Stimulated activated naive CD4-positive, alpha-beta T cell treated with Interleukin-2 at 50 U/mL for 16 hours (primary cell): ENCODE results near the gene BCL6.
A peak's percentile ranks its signal among the peaks of the same experiment; 100 is the strongest.
"Not testable (repeated sequence)": the region's sequence is repeated elsewhere in the genome, so short reads cannot be mapped to it uniquely, and the experiment has no call there.

Source experiments
- DNase-seq: peaks from one replicate; lab custom pipeline; 2025; lab: John Stamatoyannopoulos, UW

The BCL6 gene

GRCh38 chr3:187714404-187714979, 30.8 kb downstream of the BCL6 start:
- peak; percentile 51 for DNase-seq

DNA sequence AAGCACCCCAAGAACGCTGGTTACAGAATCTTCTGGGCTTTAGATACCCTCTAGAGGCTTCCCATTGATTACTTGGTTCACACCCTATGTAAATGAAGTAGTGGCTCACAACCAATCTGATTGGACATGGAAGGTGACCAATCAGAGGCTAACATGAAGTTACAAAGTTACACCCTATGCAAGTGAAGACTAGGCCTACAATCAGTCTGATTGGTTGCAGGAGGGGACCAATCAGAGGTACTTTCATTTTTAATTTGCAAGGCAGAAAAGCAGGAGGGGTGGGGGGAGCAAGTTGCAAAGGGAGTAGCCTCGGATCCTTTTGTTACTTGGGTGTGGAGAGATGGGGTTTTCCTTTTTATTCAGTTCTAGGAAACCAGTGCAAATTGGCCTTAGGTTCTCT, 31.8 kb downstream of the BCL6 start:
- no peak for DNase-seq

DNA sequence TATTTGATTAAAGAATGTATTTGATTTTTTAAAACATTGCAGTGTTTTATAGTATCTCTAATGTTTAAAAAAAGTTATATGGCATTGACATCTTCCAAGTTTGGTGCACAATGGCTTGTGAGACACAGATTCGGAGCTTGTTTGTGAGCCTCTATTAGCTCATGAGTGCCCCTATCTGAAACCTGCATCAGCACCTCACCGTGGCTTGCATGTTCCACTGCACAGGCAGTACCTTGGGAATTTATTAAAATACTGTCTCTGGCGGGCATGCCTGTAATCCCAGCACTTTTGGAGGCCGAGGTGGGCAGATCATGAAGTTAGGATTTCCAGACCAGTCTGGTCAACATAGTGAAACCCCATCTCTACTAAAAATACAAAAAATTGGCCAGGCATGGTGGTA, 36.1 kb downstream of the BCL6 start:
- no peak for DNase-seq

DNA sequence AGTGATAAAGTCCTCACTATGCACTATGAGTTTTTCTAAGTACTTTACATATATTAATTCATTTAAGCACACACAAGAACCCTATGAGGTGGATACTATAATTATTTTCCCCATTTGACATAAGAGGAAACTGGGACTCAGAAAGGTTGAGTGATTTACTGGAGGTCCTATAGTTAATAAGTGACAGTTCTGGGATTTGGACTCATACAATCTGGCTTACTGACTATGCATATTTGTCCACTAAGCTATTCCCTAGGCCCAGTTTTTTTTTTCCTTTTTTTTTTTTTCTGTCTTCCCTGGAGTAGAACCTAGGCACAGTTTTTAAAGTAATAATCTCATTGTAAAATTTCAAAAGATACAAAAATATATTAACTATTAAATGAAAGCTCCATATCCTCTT, 36.6 kb downstream of the BCL6 start:
- DNase-seq, result no peak

- DNase-seq, result no peak
Measured at GRCh38 chr3:187706971-187707370, 38.3 kb downstream of the BCL6 start.

- no peak for DNase-seq
Measured at GRCh38 chr3:187705164-187705563, 40.1 kb downstream of the BCL6 start.

DNA sequence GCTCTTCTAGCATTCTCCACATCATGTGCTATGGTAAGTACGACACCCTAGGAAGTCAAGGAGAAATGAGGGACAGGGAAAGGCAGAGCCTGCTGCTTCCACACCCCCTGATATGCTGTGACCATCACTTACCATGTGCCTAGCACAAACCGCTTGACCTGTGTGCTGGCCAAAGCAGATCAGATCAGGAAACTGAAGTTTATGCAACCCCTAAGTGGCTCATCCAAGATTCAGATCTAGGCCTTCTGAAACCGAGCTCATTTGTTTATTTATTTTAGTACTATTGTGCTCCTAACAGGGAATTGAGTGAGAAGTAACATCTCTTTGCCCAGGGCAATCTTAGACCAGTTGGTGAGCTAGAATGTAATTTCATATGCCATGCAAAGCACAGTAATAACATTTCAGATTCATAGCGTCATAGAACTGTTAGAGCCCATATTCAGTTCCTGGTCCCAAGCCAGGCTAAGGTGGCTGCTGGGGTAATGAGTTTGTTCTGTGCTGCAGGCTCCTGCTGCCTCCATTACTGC, 42.7 kb downstream of the BCL6 start, which contains the start of gene RTP2:
RTP2 (minus strand) TSS at position 51 of the 527 bp plus-strand sequence. CDS start 429 bp downstream, outside the sequence.
- no peak for DNase-seq

DNA sequence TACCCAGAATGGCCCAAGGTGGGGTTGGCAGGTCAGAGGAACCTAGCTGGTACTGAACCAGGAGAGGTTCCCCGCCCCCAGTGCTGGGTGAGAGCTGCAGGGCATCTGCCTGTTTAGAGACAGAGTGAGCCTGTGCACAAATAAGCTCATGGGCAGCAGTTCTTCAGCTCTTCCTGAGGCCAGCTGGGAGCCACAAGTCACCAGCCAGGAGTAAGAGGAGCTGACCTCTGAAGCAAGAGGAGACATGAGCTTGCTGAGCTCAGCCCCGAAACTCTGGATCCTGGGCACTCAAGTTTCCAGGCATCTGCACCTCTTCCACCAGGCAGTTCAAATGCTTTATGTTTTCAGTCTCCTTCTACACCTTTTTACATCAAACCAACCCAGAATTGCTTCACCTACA, 45.0 kb downstream of the BCL6 start:
- no peak for DNase-seq

- DNase-seq, result no peak
Measured at GRCh38 chr3:187698499-187699399, 46.5 kb downstream of the BCL6 start.

- no peak for DNase-seq
Measured at GRCh38 chr3:187696021-187696420, 49.2 kb downstream of the BCL6 start.

DNA sequence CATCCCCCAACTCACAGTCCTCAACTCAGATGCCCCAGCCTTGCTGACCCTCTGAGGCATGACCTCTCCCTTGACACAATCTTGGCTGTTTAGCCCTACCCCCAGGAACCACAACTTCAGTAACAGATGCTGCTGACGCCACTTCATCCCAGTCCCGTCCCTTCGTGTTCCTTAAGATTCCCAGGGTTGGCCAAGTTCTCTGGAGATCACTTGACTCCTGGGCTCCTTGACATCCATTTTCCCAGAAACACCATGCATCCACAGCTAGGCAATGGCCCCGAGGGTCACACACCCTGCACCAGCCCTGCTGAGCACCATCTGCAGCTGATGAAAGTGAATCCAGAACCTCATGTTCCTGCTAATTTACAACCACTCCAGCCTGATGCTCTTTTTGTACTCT, 49.8 kb downstream of the BCL6 start:
- no peak for DNase-seq

GRCh38 chr3:187694801-187695200, 50.5 kb downstream of the BCL6 start:
- no peak for DNase-seq

- no peak for DNase-seq
Measured at GRCh38 chr3:187693431-187693830, 51.8 kb downstream of the BCL6 start.

DNA sequence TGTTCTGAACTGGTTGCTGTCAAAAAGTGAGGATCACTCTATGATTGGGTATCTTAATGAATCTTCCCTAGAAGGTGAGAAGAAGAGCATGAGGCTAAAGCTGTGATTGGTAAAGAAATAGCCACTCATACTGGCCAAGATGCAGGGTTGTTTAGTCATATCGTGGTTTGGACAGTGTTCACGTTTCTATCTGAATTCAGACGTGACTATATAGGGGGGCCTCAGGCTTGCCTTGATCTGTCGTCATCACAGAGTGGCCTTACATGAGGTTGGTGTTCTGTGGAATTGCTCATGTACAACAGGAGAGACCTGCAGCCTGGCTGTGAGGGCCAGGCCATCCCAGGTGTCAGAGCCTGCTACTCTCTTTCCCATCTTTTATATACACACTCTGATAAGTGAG, 55.3 kb downstream of the BCL6 start:
- DNase-seq, result no peak

GRCh38 chr3:187686621-187687273, 58.5 kb downstream of the BCL6 start:
- DNase-seq, result no peak

DNA sequence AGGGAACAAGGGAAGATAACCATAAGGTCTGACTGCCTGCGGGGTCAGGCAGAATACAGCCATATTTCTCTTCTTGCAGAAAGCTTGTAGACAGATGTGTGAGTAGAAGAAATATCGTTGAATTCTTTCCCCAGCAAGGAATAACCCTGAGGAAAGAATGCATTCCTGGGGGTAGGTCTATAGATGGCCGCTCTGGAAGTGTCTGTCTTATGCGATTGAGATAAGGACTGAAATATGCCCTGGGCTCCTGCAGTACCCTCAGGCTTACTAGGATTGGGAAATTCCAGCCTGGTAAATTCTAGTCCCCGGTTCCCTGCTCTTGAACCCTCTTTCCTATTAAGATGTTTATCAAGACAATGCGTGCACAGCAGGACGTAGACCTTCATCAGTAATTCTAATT, 59.3 kb downstream of the BCL6 start:
- no peak for DNase-seq

DNA sequence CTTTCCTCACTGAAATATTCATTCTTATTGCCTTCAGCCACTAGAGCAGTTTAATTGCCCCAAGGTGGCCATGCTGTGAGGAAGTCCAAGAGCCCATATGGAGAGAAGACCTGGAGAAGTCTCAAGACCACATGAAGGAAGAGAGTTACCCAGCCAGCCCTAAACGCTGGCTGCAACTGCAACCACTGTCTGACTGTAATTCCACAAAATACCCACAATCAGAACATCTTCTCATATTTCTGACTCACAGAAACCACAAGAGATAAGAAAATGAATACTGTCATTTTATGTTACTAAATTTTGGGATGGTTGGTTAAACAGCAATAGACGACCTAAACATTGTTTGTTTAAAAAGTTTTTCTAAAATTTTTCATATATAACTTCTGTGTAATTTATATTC, 60.4 kb downstream of the BCL6 start:
- no peak for DNase-seq

DNA sequence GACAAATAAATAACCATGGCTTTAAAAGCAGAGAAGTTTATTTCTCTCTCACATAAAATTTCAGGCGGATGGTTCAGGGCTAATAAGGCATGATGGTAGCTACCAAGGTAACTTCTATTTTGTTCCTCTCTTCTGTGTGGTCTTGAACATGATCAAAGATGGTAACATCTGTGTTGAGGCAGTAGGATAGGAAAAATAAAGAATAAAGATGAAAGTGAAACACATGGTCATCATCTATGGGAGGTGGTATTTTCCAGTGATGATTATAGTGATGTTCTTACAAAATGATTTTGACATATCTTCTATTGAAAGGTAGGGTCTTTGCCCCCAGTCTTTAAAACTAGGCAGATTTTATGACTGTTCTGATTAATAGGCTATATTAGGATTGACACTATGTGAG, 60.8 kb downstream of the BCL6 start:
- no peak for DNase-seq

DNA sequence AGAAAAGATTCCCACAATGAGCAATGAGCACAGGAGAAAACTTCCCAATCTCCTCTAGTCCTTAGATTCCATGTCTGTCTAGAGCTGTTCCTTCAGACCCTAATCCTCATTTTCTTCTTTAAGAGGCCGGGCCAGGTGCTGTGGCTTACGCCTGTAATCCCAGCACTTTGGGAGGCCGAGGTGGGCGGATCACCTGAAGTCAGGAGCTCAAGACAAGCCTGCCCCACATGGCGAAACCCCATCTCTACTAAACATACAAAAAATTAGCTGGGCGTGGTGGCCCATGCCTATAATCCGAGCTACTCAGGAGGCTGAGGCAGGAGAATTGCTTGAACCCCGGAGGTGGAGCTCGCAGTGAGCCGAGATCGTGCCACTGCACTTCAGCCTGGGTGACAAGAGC, 63.5 kb downstream of the BCL6 start:
- not testable (repeated sequence) for DNase-seq

DNA sequence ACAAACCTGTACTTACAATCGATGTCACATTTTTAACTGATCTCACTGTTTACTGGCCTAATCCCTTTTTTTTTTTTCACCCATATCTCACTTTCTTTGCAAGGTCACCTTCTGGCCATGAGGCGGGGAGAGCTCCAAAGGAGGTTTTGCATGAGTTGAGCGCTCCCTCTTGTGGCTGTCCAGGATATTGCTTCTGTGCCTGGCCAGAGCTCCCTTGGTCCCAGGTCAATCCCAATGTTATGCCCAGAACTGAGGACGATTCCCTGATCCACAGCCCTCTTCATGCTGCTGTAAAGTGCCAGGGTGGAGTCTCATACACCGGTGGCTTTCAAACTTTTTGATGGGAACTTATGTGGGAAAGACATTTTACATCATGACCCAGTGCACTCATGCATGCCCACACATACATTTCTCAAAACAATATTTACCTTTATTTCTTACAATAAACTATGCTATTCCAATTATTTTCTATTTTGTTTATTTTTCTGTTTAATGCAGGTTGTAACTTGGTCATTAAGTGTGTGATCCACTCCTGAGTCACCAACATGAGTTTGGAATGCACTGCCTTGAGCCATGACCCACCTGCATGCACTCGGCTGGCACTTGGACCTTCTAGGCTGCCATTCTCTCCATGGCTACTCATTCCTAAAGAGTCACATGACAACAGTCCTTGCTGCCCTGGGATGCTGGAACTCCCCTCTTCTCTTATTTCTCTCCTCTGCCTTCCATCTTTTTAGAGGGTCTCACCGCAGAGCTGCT, 65.5 kb downstream of the BCL6 start:
- peak; percentile 55 for DNase-seq

GRCh38 chr3:187678726-187679268, 66.5 kb downstream of the BCL6 start:
- DNase-seq, result no peak

- no peak for DNase-seq
Measured at GRCh38 chr3:187677604-187678003, 67.7 kb downstream of the BCL6 start.
